Effector memory CD4-positive, alpha-beta T cell (primary cell): Measurements from ENCODE around the gene RNF207.

Experiments
- DNase-seq, 3 donors: peaks; one replicate each; pipeline ENCODE4 v3.0.0-alpha.2; 2020
- H3K27ac ChIP-seq: 2 replicates; pipeline ENCODE4 v1.7.0; 2013; ENCODE audit warnings: mild to moderate bottlenecking, low read length, moderate library complexity; ENCODE audit not compliant: insufficient read depth, poor library complexity, severe bottlenecking
- H3K27me3 ChIP-seq: replicated peaks from 2 replicates; pipeline ENCODE4 v1.7.0; 2013; ENCODE audit warnings: mild to moderate bottlenecking, low read length; ENCODE audit not compliant: insufficient read depth, control insufficient read depth, poor library complexity, severe bottlenecking
- H3K36me3 ChIP-seq: 2 replicates; pipeline ENCODE4 v1.7.0; 2013; ENCODE audit warnings: mild to moderate bottlenecking, low read length, moderate library complexity; ENCODE audit not compliant: control insufficient read depth, insufficient read depth
- H3K4me1 ChIP-seq: 2 replicates; pipeline ENCODE4 v1.7.0; 2013; ENCODE audit warnings: low read length, mild to moderate bottlenecking; ENCODE audit not compliant: control insufficient read depth, insufficient read depth, poor library complexity, severe bottlenecking
- H3K4me3 ChIP-seq: 2 replicates; pipeline ENCODE4 v1.7.0; 2013; ENCODE audit warnings: low read length, low read depth, mild to moderate bottlenecking; ENCODE audit not compliant: insufficient read depth, poor library complexity, severe bottlenecking
- H3K9me3 ChIP-seq: 2 replicates; pipeline ENCODE4 v1.7.0; 2013; ENCODE audit warnings: mild to moderate bottlenecking, low read length, moderate library complexity; ENCODE audit not compliant: control insufficient read depth

The RNF207 gene

DNA sequence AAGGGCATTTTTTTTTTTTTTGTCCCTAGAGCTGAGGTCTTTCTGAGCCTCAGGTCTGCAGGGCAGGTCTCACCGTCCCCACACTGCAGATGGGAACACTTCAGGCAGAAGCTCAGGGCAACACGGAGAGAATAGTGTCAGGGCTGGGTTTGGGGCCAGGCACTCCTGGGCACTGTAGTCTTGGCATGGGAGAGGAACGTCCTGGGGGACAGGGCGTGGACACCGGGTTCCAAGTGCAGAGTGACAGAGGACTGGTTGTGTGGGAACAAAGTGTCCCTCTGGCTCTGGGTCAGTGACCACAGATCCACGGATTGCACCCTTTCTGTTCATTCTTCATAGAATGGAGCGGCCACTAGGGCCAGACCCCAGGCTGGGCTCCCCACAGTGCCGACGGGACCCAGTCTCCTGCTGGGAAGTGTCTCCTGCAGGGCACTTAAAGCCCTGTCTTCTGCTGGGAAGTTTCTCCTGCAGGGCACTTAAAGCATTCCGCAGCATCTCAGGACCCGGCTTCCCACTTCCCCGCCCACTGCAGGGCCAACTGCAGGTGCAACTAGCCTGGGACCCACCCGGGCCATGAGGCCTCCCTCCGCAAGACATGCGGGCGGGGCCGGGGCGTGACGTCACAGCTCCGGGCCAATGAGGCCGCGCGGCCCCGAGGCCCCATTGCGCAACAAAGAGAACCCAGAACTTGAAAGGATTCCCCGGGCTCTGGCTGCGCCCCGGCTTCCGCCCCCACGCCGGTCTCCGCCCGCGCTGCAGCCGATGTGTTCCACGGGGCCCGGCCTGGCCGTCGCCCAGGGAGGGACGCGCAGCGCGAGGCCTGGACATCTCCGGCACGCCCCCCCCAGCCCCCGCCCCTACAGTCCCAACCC is 53.8 kb downstream of the RNF207 start:
- peaks cover 14% of the 10 kb centered on the region for H3K4me1 ChIP-seq
- no peaks in the 10 kb centered on the region for H3K9me3 ChIP-seq
- no peaks in the 10 kb centered on the region for H3K27me3 ChIP-seq
- H3K36me3 ChIP-seq: no peaks in the 10 kb centered on the region
- no peak overlapping the region for H3K27ac ChIP-seq
- DNase-seq: peak; percentile 59 to 65 (median 60)
- peak overlapping the region; percentile 59 for H3K4me3 ChIP-seq

DNA sequence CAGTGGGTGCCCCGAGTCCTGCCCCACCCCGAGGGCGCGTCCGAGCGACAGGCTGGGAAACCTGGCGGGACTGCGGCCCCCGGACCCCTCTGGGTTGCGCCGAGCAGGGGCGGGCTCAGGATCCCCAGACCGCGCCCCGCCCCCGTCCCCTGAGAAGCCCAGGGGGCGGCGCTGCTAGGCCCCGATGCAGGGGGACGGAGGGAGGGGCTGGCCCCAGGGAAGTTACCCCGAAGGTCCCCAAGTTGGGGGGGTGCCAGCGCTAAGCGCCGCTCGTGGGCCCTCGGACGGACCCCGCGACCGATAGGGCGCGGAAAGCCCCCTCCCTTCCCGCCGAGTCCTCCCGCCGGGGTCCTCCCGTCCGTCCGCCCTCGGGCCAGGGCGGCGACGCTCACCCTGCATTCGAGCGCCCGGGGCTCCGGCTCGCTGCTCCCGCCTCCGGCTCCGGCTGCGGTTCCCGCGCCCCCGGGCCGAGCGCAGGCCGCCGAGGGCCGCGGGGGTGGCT is 54.6 kb downstream of the RNF207 start:
- Histone ChIP-seq H3K4me1 (peaks cover 14% of the 10 kb centered on the region), H3K27ac (no peak overlapping the region), H3K27me3 (no peaks in the 10 kb centered on the region), H3K4me3 (peak overlapping the region; percentile 59), H3K36me3 (no peaks in the 10 kb centered on the region), H3K9me3 (no peaks in the 10 kb centered on the region)
- DNase-seq: no peak

DNA sequence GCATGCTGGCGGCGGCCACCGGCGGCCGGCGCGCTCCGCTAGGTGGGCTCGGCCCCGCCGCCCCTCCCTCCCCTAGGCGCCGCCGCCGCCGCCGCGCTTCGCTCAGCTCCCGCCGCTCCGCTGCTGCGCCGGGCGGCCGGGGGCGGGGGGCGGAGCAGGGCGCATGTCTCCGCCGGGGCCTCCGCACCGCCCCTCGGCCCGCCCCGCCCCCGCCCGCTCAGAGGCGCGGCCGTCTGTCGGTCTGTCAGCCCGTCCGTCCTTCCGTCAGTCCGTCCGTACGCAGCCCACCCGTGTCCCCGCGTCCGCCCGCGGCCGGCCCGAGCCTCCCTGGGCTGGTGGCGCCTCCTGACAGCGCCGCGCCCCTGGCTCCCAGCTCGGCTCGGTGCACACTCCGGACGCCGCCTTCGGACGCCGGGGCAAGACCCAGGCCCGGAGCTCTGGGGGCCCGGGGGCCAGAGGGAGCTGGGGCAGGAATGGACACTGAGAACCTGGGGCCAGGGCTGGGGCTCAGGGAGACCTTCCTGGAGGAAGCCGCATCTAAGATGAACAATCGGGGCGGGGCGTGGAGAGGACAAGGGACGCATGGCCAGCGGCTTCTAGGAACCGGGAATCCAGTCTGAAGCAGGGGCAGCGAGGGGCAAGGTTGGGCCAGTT is 55.2 kb downstream of the RNF207 start, which contains the start of gene GPR153:
Gene GPR153 (minus strand): TSS at position 138 of the 654 bp plus-strand sequence. CDS start 6,193 bp downstream, outside the sequence.
- H3K27me3 ChIP-seq: no peaks in the 10 kb centered on the region
- H3K27ac ChIP-seq: no peak within 1 kb of the TSS
- H3K4me1 ChIP-seq: peaks cover 14% of the 10 kb centered on the region
- H3K36me3 ChIP-seq: no peaks in the 10 kb centered on the region
- peak within 1 kb of the TSS; percentile 59 for H3K4me3 ChIP-seq
- no peaks in the 10 kb centered on the region for H3K9me3 ChIP-seq
- DNase-seq: peak in 1 of 3 donors; percentile 17

DNA sequence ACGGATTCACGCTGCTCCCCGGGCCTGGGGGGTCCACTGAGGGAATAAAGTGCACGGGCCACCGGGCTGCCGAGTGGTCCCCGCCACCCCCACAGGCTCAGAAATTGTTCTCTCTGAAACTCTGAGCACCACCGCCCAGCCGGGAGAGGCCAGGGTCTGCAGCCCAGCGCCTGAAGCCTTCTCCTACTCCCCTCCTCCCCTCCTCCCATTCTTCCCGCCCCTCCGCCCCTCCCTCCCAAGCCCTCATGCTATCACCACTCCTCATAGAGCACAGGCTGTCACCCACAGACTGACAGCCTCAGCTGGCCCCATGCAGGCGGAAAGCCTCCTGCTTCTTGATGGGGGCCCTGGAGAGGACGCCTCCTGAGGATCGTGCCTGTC is 55.7 kb downstream of the RNF207 start:
- H3K27me3 ChIP-seq: no peaks in the 10 kb centered on the region
- no peak for DNase-seq
- H3K27ac ChIP-seq: no peak overlapping the region
- no peak overlapping the region for H3K4me3 ChIP-seq
- no peaks in the 10 kb centered on the region for H3K36me3 ChIP-seq
- peaks cover 14% of the 10 kb centered on the region for H3K4me1 ChIP-seq
- H3K9me3 ChIP-seq: no peaks in the 10 kb centered on the region

DNA sequence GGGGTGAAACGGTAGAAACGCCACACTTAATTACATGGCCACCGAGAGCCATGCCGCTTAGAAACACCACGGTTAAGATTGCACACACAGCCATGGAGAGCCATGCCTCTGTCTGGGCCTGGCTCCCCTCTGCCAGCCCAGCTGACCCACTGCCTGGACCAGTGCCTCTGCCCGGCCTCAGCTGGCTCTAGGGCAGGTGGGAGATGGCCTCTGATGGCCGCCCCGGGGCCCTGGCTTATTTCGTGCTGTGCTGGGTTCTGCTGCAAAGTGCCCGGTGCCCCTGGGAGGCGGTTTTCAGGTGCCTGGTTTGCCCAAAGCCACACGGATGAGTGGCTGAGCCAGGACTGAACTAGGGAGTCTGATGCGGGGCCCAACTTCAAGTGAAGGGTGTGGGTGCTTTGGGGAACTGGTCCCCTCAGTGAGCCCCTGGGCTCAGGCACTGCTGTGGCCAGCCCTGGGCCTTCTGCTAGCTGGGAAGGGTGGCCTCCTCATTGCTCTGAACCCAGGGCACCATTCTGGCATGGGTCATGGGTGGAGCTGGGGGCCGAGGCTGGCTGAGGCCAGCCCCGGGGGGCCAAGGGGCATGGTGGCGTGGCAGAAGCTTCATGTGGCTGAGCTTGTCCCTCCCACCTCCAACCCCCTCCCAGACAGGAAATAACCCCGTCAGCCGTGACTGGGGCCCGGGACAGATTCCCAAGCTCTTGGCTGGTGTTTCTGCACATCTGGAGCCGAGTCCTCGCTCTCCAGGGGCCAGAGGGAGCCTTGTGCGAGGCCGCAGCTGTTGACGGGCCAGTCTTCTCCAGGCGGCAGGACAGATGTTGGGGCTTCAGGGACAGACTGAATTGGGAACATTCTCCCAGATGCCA is 56.9 kb downstream of the RNF207 start:
- no peak overlapping the region for H3K4me3 ChIP-seq
- no peaks in the 10 kb centered on the region for H3K36me3 ChIP-seq
- H3K27ac ChIP-seq: no peak overlapping the region
- H3K27me3 ChIP-seq: no peaks in the 10 kb centered on the region
- no peak for DNase-seq
- peaks cover 14% of the 10 kb centered on the region for H3K4me1 ChIP-seq
- H3K9me3 ChIP-seq: no peaks in the 10 kb centered on the region

DNA sequence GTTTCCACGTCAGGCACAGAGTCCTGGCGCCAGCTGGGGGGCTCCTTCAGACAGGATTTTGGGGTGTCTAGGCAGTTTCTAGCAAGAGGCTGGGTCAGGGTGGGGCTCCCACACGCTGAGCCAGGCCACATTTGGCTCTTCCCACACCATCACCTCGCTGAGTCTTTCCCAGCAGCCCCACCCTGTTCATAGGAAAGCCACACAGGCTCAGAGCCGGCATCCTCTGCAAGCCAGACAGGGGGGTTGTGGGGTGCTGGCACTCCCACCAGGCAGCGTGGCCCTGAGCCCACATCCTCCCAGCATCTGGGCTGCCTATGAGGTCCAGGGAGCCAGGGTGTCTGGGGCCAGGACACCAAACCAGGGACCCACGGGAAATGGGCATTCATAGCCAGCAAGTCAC is 57.8 kb downstream of the RNF207 start:
- Histone ChIP-seq H3K27me3 (no peaks in the 10 kb centered on the region), H3K27ac (no peak overlapping the region), H3K4me1 (peaks cover 14% of the 10 kb centered on the region), H3K36me3 (no peaks in the 10 kb centered on the region), H3K9me3 (no peaks in the 10 kb centered on the region), H3K4me3 (no peak overlapping the region)
- DNase-seq: no peak

DNA sequence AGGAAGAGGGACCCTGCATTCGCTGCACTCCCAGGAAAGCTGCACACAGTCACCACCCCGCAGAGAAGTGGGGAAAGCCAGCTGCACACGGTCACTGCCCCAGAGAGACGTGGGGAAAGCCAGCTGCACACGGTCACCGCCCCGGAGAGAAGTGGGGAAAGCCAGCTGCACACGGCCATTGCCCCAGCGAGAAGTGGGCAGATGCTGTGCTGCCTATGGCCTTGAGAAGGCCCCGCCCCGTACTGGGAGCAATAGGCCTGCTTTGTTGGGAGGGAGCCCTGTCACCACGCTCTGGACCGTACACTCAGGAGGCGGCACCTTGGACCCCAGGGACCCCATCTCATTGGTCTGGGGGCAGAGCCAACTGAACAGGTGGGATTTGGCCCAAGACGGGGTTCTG is 59.2 kb downstream of the RNF207 start:
- H3K4me1 ChIP-seq: peaks cover 6% of the 10 kb centered on the region
- H3K4me3 ChIP-seq: no peak overlapping the region
- no peak overlapping the region for H3K27ac ChIP-seq
- DNase-seq: no peak
- H3K9me3 ChIP-seq: no peaks in the 10 kb centered on the region
- no peaks in the 10 kb centered on the region for H3K36me3 ChIP-seq
- H3K27me3 ChIP-seq: no peaks in the 10 kb centered on the region

DNA sequence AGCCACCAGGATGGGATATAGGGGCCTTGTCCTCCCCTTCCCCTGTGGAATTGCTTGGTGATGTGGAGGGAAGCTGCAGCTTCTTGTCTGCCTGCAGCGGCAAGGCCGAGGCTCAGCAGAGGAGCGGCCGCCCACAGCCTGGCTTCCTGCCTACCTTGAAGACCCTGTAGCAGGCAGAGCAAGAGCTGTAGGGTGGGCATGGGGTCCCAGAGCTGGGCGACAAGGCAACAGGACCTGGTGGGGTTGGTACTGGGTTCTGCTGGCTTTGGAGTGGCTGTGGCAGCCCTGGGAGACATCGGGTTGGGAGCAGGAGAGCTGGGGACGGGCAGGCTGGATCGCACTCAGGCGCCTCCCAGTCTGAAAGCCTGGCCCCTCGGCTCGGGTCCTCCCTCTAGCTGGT is 60.7 kb downstream of the RNF207 start:
- DNase-seq: no peak
- Histone ChIP-seq H3K27ac (no peak overlapping the region), H3K4me3 (no peak overlapping the region), H3K36me3 (no peaks in the 10 kb centered on the region), H3K4me1 (peaks cover under 1% of the 10 kb centered on the region), H3K9me3 (no peaks in the 10 kb centered on the region), H3K27me3 (no peaks in the 10 kb centered on the region)

DNA sequence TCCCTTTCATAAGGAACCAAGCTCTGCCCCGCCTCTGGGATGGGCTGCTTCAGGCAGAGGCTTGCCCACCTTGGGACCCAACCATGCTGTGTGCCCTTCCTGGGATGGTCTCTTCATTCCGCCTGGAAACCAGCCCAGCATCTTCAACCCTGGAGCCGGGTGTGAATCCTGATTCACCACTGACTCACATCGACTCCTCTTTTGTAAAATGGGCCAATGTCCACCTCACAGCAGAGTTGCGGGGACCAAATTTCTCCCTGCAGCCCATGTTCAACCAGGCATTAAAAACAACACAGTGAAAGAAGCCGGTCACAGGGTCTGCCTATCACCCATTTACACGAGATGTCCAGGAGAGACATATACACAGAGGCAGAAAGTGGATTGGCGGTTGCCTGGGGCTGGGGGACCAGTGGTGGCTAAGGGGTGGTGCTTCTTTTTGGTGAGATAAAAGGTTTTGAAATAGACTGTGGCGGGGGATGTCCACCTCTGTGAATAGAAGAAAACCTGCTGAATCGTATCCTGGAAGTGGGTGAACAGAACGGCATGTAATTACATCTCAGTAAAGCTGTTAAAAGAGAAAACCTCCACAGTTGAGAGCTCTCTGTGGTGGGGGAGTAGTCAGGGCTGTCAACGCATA is 61.9 kb downstream of the RNF207 start:
- H3K27me3 ChIP-seq: no peaks in the 10 kb centered on the region
- H3K4me1 ChIP-seq: no peaks in the 10 kb centered on the region
- no peaks in the 10 kb centered on the region for H3K36me3 ChIP-seq
- H3K27ac ChIP-seq: no peak overlapping the region
- no peak overlapping the region for H3K4me3 ChIP-seq
- no peaks in the 10 kb centered on the region for H3K9me3 ChIP-seq
- DNase-seq: no peak
